Endothelial cell of umbilical vein (primary cell): Measurements from ENCODE around the gene SORCS2. TPM values are rescaled to one million over a fixed set of nuclear protein-coding genes. Genes with fewer than 3 reads are reported as not detected.

Experiments
- BruUV-seq: library from RNA; stranded (reverse); fragments of 400-500 nt; replicated peaks from 2 replicates; lab custom pipeline; 2021; lab: Mats Ljungman, UMichigan
- CTCF ChIA-PET: fragments of 300-600, 350-600 bp; sonication (Branson Sonifier 250); formaldehyde crosslinking; loops from one replicate; lab custom pipeline; 2021; ENCODE audit warnings: antibody characterized with exemption, inconsistent platforms; lab: Charles Lee
- POLR2A ChIA-PET: fragments of 300-600, 350-600 bp; sonication (Branson Sonifier 250); formaldehyde crosslinking; loops from one replicate; lab custom pipeline; 2021; ENCODE audit warnings: antibody characterized with exemption, inconsistent platforms; lab: Charles Lee
- DNase-seq: peaks from one replicate; pipeline ENCODE4 v3.0.0-alpha.2; 2011; ENCODE audit warnings: low read depth, low spot score
- FAIRE-seq: peaks from 2 replicates; lab custom pipeline; 2011; peaks lifted over from hg19 to GRCh38; lab: Jason Lieb, UNC
- H2AFZ ChIP-seq: 2 replicates; pipeline ENCODE4 v1.6.0; 2012; ENCODE audit warnings: low read depth, low read length, control low read depth, inconsistent platforms
- H3K27ac ChIP-seq: 2 replicates; pipeline ENCODE4 v1.5.1; 2011; ENCODE audit warnings: low read depth, mild to moderate bottlenecking, control low read depth, low read length, moderate library complexity; ENCODE audit not compliant: insufficient read depth
- H3K27me3 ChIP-seq, 2 experiments: 2 replicates each; pipeline versions ENCODE4 v1.6.0 to v1.6.1; 2011; ENCODE audit warnings: low read length in 2 of 2, mixed read lengths in 1 of 2; ENCODE audit not compliant: control insufficient read depth in 2 of 2, insufficient read depth in 2 of 2
- H3K36me3 ChIP-seq, 2 experiments: 2 replicates in 1 of 2; 3 replicates in 1 of 2; pipeline ENCODE4 v1.5.1; 2011; ENCODE audit warnings: low read length in 2 of 2, mild to moderate bottlenecking in 1 of 2, moderate library complexity in 1 of 2; ENCODE audit not compliant: control insufficient read depth in 2 of 2, insufficient read depth in 2 of 2; ENCODE audit errors: extremely low read depth in 1 of 2
- H3K4me1 ChIP-seq: 3 replicates; pipeline ENCODE4 v1.5.1; 2011; ENCODE audit warnings: mild to moderate bottlenecking, low read length; ENCODE audit not compliant: control insufficient read depth, insufficient read depth; ENCODE audit errors: extremely low read depth
- H3K4me2 ChIP-seq: 2 replicates; pipeline ENCODE4 v1.6.1; 2011; ENCODE audit warnings: low read length, control low read depth, mixed read lengths; ENCODE audit not compliant: insufficient read depth
- H3K4me3 ChIP-seq, 3 experiments: fragments of 200-600 bp in 1 of 3; sonication (generic), shearing (Covaris generic) in 1 of 3; replicated peaks in 1 of 3; 2 replicates each; pipeline ENCODE4 v1.5.1; 2011 to 2016; ENCODE audit warnings: control low read depth in 3 of 3, low read length in 3 of 3, mild to moderate bottlenecking in 2 of 3, inconsistent platforms in 1 of 3, low read depth in 1 of 3, moderate library complexity in 1 of 3; ENCODE audit not compliant: insufficient read depth in 1 of 3
- H3K79me2 ChIP-seq: 2 replicates; pipeline ENCODE4 v1.6.0; 2012; ENCODE audit warnings: low read length, inconsistent platforms; ENCODE audit not compliant: control insufficient read depth, insufficient read depth
- H3K9ac ChIP-seq: replicated peaks from 2 replicates; pipeline ENCODE3; 2011; ENCODE audit warnings: low read length, control low read depth; ENCODE audit not compliant: insufficient read depth; ENCODE audit errors: extremely low read depth
- H3K9me1 ChIP-seq: replicated peaks from 3 replicates; pipeline ENCODE4 v1.6.0; 2011; ENCODE audit warnings: mild to moderate bottlenecking, low read length; ENCODE audit not compliant: control insufficient read depth, insufficient read depth; ENCODE audit errors: extremely low read depth
- H3K9me3 ChIP-seq: replicated peaks from 2 replicates; pipeline ENCODE4 v1.5.1; 2012; ENCODE audit warnings: low read length, inconsistent platforms; ENCODE audit not compliant: control insufficient read depth, insufficient read depth
- H4K20me1 ChIP-seq: replicated peaks from 2 replicates; pipeline ENCODE3; 2011; ENCODE audit warnings: mild to moderate bottlenecking, low read length; ENCODE audit not compliant: control insufficient read depth, insufficient read depth; ENCODE audit errors: extremely low read depth
- CTCF ChIP-seq, 2 donors: IDR thresholded peaks; 1 replicate in 1 of 2; 2 replicates in 1 of 2; pipeline ENCODE4 v1.5.1; 2011; ENCODE audit warnings: low read length in 2 of 2, mild to moderate bottlenecking in 2 of 2, moderate library complexity in 2 of 2, control low read depth in 1 of 2, inconsistent platforms in 1 of 2, low read depth in 1 of 2; ENCODE audit not compliant: insufficient read depth in 1 of 2; ENCODE audit errors: extremely low read depth in 1 of 2
- EZH2 ChIP-seq: IDR thresholded peaks from 2 replicates; pipeline ENCODE4 v1.6.1; 2012; ENCODE audit warnings: borderline replicate concordance, low read depth, mild to moderate bottlenecking, moderate library complexity, low read length, inconsistent platforms; ENCODE audit not compliant: severe bottlenecking
- FOS ChIP-seq: IDR thresholded peaks from 2 replicates; pipeline ENCODE4 v1.6.1; 2011; ENCODE audit warnings: mild to moderate bottlenecking, low read length, moderate library complexity, borderline replicate concordance; ENCODE audit not compliant: insufficient read depth
- GATA2 ChIP-seq: IDR thresholded peaks from 2 replicates; pipeline ENCODE4 v1.7.0; 2011; ENCODE audit warnings: low read depth, mild to moderate bottlenecking, moderate library complexity, mixed read lengths, low read length; ENCODE audit not compliant: insufficient read length, insufficient read depth
- JUN ChIP-seq: IDR thresholded peaks from 2 replicates; pipeline ENCODE4 v1.6.1; 2011; ENCODE audit warnings: borderline replicate concordance, low read depth; ENCODE audit not compliant: insufficient read length, insufficient read depth
- MYC ChIP-seq: IDR thresholded peaks from one replicate; pipeline ENCODE4 v1.6.1; 2011; ENCODE audit warnings: mild to moderate bottlenecking, low read depth, low read length
- POLR2A ChIP-seq: IDR thresholded peaks from 2 replicates; pipeline ENCODE4 v1.6.1; 2012; ENCODE audit warnings: low read depth, mild to moderate bottlenecking, control low read depth, low read length
- POLR2AphosphoS5 ChIP-seq: IDR thresholded peaks from 2 replicates; pipeline ENCODE4 v1.6.1; 2012; ENCODE audit warnings: low read depth, mild to moderate bottlenecking, control low read depth, low read length, moderate library complexity; ENCODE audit not compliant: insufficient read depth
- dilution Hi-C: fragments of 300-500 bp; cut with MboI; formaldehyde crosslinking; loops from one replicate; pipeline ENCODE4 v1.15.0; 2019; ENCODE audit warnings: low sequenced_read_pairs; ENCODE audit not compliant: extremely low pct_ligation_motif_present
- intact Hi-C: fragments of 100-400 bp; cut with micrococcal nuclease; formaldehyde crosslinking; loops from one replicate; pipeline ENCODE4 v1.10.0; 2022
- polyA plus RNA-seq, 4 experiments: library from polyadenylated mRNA; depleted of rRNA in 3 of 4; stranded (reverse) in 3 of 4; unstranded in 1 of 4; fragments of >200 nt; gene quantifications; 2 replicates each; pipeline versions ENCODE4 v1.2.1 to v1.2.3, GENCODE V29; 2011 to 2012; ENCODE audit warnings: missing spikeins in 1 of 4
- total RNA-seq: library from RNA; stranded (reverse); gene quantifications from 2 replicates; pipeline ENCODE4 v1.2.3, GENCODE V29; 2021
- TF ChIP-seq, protein P1 (sequence below): IDR thresholded peaks from 2 replicates; pipeline ENCODE4 v1.6.1; 2011; ENCODE audit not compliant: insufficient read depth, insufficient read length

The SORCS2 gene
- total and polyA plus RNA-seq, 2 donors (not counting 3 experiments of a cell fraction or from before 2014, with no cell fraction given): not detected

- intact Hi-C loops (no loop called here), dilution Hi-C loops (no loop called here)
- DNase-seq (no peak), FAIRE-seq (no peak)
- Histone ChIP-seq H3K9me3 (no peaks in the 10 kb centered on the region), H2AFZ (no peak overlapping the region), H3K9me1 (no peaks in the 10 kb centered on the region), H3K4me2 (no peak overlapping the region), H4K20me1 (no peaks in the 10 kb centered on the region), H3K36me3 (peaks cover 56 to 71% of the 10 kb centered on the region in 2 experiments), H3K27ac (no peak overlapping the region), H3K79me2 (peaks cover 17% of the 10 kb centered on the region), H3K27me3 (no peaks in the 10 kb centered on the region), H3K4me1 (no peaks in the 10 kb centered on the region), H3K9ac (no peak overlapping the region), H3K4me3 (no peak overlapping the region)
- no TSS peak for BruUV-seq
- ChIA-PET CTCF (interaction anchor here (1.1 to 2.8 kb wide), 7 partner anchors 13 to 215 kb away, joined by 3 to 36 read pairs (median 4); no protein-coding TSS in a partner anchor), POLR2A (no interaction called here)
- TF ChIP-seq FOS: no peak
- TF ChIP-seq, protein P1, sequence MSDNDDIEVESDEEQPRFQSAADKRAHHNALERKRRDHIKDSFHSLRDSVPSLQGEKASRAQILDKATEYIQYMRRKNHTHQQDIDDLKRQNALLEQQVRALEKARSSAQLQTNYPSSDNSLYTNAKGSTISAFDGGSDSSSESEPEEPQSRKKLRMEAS: no peak
- TF ChIP-seq EZH2: no peak
- TF ChIP-seq JUN: no peak
- no peak for TF ChIP-seq POLR2AphosphoS5
- TF ChIP-seq GATA2: no peak
- TF ChIP-seq MYC: no peak
- no peak for TF ChIP-seq POLR2A
- no peak for TF ChIP-seq CTCF (IDR thresholded peaks at IDR 0.05; ENCODE audit: extremely low read depth in 1 of 2, insufficient read depth in 1 of 2, low read depth in 1 of 2, low read length in 2 of 2)
Measured at GRCh38 chr4:7771541-7772507, 579.5 kb downstream of the SORCS2 start.
